MCF 10A (cell line): Measurements from ENCODE around the gene COBL. TPM values are rescaled to one million over a fixed set of nuclear protein-coding genes. Genes with fewer than 3 reads are reported as not detected.

Source experiments
- BruUV-seq: library from RNA; stranded (reverse); fragments of 400-500 nt; replicated peaks from 2 replicates; lab custom pipeline; 2021; lab: Mats Ljungman, UMichigan
- CTCF ChIA-PET: fragments of 300-600 bp; sonication (Branson Sonifier 250); formaldehyde crosslinking; extraction: SDS; loops from one replicate; lab custom pipeline; 2021; ENCODE audit warnings: antibody characterized with exemption, inconsistent platforms; lab: Yijun Ruan, JAX
- POLR2A ChIA-PET: fragments of 300-600, 350-650 bp; sonication (Branson Sonifier 250); formaldehyde crosslinking; extraction: SDS; loops from one replicate; lab custom pipeline; 2020; ENCODE audit warnings: antibody characterized with exemption, inconsistent platforms; lab: Yijun Ruan, JAX
- DNase-seq: peaks from one replicate; pipeline ENCODE4 v3.0.0-alpha.2; 2018; ENCODE audit not compliant: unreplicated experiment
- H3K27ac Mint-ChIP-seq: one replicate; pipeline ENCODE4 v1.8.0; 2022; ENCODE audit warnings: mild to moderate bottlenecking, low read depth, mixed read lengths; ENCODE audit not compliant: unreplicated experiment
- H3K27me3 Mint-ChIP-seq: one replicate; pipeline ENCODE4 v1.8.0; 2022; ENCODE audit warnings: mixed read lengths; ENCODE audit not compliant: insufficient read depth, unreplicated experiment
- H3K36me3 Mint-ChIP-seq: one replicate; pipeline ENCODE4 v1.8.0; 2022; ENCODE audit warnings: mild to moderate bottlenecking, moderate library complexity, mixed read lengths; ENCODE audit not compliant: insufficient read depth, unreplicated experiment
- H3K4me1 Mint-ChIP-seq: one replicate; pipeline ENCODE4 v1.8.0; 2022; ENCODE audit warnings: mixed read lengths; ENCODE audit not compliant: insufficient read depth, unreplicated experiment
- H3K4me3 Mint-ChIP-seq: one replicate; pipeline ENCODE4 v1.8.0; 2022; ENCODE audit warnings: mild to moderate bottlenecking, moderate library complexity, mixed read lengths; ENCODE audit not compliant: unreplicated experiment
- H3K9me3 Mint-ChIP-seq: one replicate; pipeline ENCODE4 v1.8.0; 2022; ENCODE audit warnings: mixed read lengths; ENCODE audit not compliant: unreplicated experiment
- intact Hi-C: fragments of 100-400 bp; cut with micrococcal nuclease; formaldehyde crosslinking; loops from 2 replicates; pipeline ENCODE4 v1.14.1; 2022
- total RNA-seq: library from RNA; stranded (reverse); gene quantifications from 2 replicates; pipeline ENCODE4 v1.2.3, GENCODE V29; 2022
- TF ChIP-seq, protein P1 (sequence below): fragments of 200-600 bp; IDR thresholded peaks from one replicate; pipeline ENCODE4 v1.8.0; 2022; ENCODE audit warnings: antibody characterized with exemption, mild to moderate bottlenecking; ENCODE audit not compliant: unreplicated experiment

Gene COBL
- total RNA-seq, 1 experiment from 2014 or later, result 12.3 TPM

DNA sequence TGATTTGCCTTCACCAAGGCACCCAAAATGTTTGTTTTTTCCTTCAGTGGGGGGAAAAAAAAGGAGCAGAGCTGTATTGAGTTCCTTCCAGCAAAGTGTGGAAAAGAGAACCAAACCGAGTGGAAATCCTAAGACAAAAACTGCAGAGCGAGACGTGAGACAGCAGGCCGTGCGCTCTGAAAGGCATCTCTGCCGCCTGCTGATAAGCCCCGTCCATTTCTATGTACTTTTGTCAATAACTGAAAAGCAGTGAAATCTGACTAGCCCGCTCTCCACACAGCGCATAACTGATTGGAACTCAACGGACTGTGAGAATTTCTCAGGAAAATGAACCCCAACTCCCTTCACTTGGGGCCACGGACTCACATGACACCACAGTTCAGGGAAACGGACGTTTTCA is 83.2 kb downstream of the COBL start:
- intact Hi-C loops, result no loop called here
- ChIA-PET CTCF (interaction anchor here (1.5 kb wide), 1 partner anchor 10 kb away, joined by 3 read pairs; no protein-coding TSS in a partner anchor), POLR2A (interaction anchor here (0.8 kb wide), 1 partner anchor 12 kb away, joined by 3 read pairs; no protein-coding TSS in a partner anchor)
- TF ChIP-seq, protein P1, sequence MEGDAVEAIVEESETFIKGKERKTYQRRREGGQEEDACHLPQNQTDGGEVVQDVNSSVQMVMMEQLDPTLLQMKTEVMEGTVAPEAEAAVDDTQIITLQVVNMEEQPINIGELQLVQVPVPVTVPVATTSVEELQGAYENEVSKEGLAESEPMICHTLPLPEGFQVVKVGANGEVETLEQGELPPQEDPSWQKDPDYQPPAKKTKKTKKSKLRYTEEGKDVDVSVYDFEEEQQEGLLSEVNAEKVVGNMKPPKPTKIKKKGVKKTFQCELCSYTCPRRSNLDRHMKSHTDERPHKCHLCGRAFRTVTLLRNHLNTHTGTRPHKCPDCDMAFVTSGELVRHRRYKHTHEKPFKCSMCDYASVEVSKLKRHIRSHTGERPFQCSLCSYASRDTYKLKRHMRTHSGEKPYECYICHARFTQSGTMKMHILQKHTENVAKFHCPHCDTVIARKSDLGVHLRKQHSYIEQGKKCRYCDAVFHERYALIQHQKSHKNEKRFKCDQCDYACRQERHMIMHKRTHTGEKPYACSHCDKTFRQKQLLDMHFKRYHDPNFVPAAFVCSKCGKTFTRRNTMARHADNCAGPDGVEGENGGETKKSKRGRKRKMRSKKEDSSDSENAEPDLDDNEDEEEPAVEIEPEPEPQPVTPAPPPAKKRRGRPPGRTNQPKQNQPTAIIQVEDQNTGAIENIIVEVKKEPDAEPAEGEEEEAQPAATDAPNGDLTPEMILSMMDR, result no peak
- Mint-ChIP-seq H3K4me1 (peaks cover 5% of the 10 kb centered on the region), H3K27me3 (peaks cover 11% of the 10 kb centered on the region), H3K36me3 (no peaks in the 10 kb centered on the region), H3K4me3 (no peak overlapping the region), H3K27ac (no peak overlapping the region), H3K9me3 (no peaks in the 10 kb centered on the region)
- no peak for DNase-seq
- BruUV-seq, result no TSS peak

- DNase-seq, result no peak
- no peak overlapping the region for H3K27ac Mint-ChIP-seq
- H3K4me1 Mint-ChIP-seq, result peaks cover 26% of the 10 kb centered on the region
- no peaks in the 10 kb centered on the region for H3K36me3 Mint-ChIP-seq
- TF ChIP-seq, protein P1, result no peak
- H3K27me3 Mint-ChIP-seq, result peaks cover 11% of the 10 kb centered on the region
- no TSS peak for BruUV-seq
- no peak overlapping the region for H3K4me3 Mint-ChIP-seq
- H3K9me3 Mint-ChIP-seq, result no peaks in the 10 kb centered on the region
- intact Hi-C loops, result no loop called here
- POLR2A ChIA-PET, result no interaction called here
- CTCF ChIA-PET, result interaction anchor here (7.6 to 9.3 kb wide), 3 partner anchors 69 to 137 kb away, joined by 96 to 137 read pairs (median 135); no protein-coding TSS in a partner anchor
Measured at GRCh38 chr7:51230723-51231122, 85.9 kb downstream of the COBL start.

DNA sequence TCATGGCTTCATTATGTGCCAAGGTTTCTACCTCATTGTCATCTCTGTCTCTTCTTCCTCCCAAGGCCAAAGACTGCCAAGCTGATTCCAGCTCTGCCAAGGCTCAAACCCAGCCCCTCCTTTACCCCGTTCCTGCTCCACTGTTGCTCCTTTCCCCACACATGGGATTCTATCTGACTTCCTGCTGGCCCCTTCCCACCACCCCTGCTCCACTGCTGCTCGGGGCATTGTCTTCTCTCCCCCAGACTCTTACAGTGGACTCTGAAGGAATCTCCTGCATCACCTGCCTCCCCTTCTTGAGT is 86.3 kb downstream of the COBL start:
- BruUV-seq, result no TSS peak
- ChIA-PET POLR2A (no interaction called here), CTCF (interaction anchor here (0.7 to 9.3 kb wide), 5 partner anchors 15 to 137 kb away, joined by 3 to 137 read pairs (median 96); no protein-coding TSS in a partner anchor)
- Mint-ChIP-seq H3K36me3 (no peaks in the 10 kb centered on the region), H3K27me3 (peaks cover 11% of the 10 kb centered on the region), H3K4me1 (peaks cover 26% of the 10 kb centered on the region), H3K4me3 (no peak overlapping the region), H3K27ac (no peak overlapping the region), H3K9me3 (no peaks in the 10 kb centered on the region)
- TF ChIP-seq, protein P1, result no peak
- no peak for DNase-seq
- intact Hi-C loops, result no loop called here

GRCh38 chr7:51229620-51230323 is 86.8 kb downstream of the COBL start:
- Mint-ChIP-seq H3K36me3 (no peaks in the 10 kb centered on the region), H3K4me3 (no peak overlapping the region), H3K4me1 (peaks cover 26% of the 10 kb centered on the region), H3K9me3 (no peaks in the 10 kb centered on the region), H3K27me3 (peaks cover 11% of the 10 kb centered on the region), H3K27ac (no peak overlapping the region)
- intact Hi-C loops, result no loop called here
- TF ChIP-seq, protein P1, result no peak
- POLR2A ChIA-PET, result interaction anchor here (0.8 kb wide), 1 partner anchor 13 kb away, joined by 5 read pairs; no protein-coding TSS in a partner anchor
- no peak for DNase-seq
- CTCF ChIA-PET, result interaction anchor here (0.5 to 9.3 kb wide), 11 partner anchors 14 to 138 kb away, joined by 3 to 137 read pairs (median 5); no protein-coding TSS in a partner anchor
- BruUV-seq, result no TSS peak
